Astrocyte of the cerebellum (primary cell): Measurements from ENCODE around the gene SULT1A3.
A peak's percentile ranks its signal among the peaks of the same experiment; 100 is the strongest.
"Not testable (repeated sequence)": the region's sequence is repeated elsewhere in the genome, so short reads cannot be mapped to it uniquely, and the experiment has no call there.

Experiments used
- DNase-seq: peaks from one replicate; pipeline ENCODE4 v3.0.0-alpha.2; 2011; ENCODE audit warnings: low read depth
- H3K4me3 ChIP-seq: 2 replicates; pipeline ENCODE4 v1.5.1; 2011; ENCODE audit warnings: mild to moderate bottlenecking, low read depth, low read length, moderate library complexity
- in situ Hi-C: cut with HindIII; loops from 2 replicates; pipeline ENCODE4 v1.10.0; 2017; ENCODE audit warnings: low sequenced_read_pairs
- TF ChIP-seq, protein P1 (sequence below): IDR thresholded peaks from 2 replicates; pipeline ENCODE4 v1.5.1; 2012; ENCODE audit warnings: low read length, low read depth, moderate library complexity, mild to moderate bottlenecking; ENCODE audit errors: missing control alignments

Gene SULT1A3

DNA sequence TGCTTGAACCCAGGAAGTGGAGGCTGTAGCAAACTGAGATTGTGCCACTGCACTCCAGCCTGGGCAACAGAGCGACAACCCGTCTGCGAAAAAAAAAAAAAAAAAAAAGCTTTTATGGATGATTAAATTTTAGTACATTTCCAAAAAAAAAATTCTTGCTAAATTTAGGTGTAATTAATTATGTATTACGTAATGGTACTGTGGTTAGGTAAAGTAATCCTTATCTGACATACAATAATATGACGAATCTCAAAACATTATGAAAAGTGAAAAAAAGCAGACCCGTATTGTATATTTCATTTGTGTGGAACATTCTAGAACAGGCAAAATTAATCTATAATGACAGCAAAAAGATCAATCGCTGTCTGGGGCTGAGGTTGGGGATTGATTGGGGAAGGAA lies 26.0 kb upstream of the SULT1A3 start:
- TF ChIP-seq, protein P1, sequence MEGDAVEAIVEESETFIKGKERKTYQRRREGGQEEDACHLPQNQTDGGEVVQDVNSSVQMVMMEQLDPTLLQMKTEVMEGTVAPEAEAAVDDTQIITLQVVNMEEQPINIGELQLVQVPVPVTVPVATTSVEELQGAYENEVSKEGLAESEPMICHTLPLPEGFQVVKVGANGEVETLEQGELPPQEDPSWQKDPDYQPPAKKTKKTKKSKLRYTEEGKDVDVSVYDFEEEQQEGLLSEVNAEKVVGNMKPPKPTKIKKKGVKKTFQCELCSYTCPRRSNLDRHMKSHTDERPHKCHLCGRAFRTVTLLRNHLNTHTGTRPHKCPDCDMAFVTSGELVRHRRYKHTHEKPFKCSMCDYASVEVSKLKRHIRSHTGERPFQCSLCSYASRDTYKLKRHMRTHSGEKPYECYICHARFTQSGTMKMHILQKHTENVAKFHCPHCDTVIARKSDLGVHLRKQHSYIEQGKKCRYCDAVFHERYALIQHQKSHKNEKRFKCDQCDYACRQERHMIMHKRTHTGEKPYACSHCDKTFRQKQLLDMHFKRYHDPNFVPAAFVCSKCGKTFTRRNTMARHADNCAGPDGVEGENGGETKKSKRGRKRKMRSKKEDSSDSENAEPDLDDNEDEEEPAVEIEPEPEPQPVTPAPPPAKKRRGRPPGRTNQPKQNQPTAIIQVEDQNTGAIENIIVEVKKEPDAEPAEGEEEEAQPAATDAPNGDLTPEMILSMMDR = no peak
- H3K4me3 ChIP-seq = no peak overlapping the region
- DNase-seq = no peak
- in situ Hi-C loops = no loop called here

DNA sequence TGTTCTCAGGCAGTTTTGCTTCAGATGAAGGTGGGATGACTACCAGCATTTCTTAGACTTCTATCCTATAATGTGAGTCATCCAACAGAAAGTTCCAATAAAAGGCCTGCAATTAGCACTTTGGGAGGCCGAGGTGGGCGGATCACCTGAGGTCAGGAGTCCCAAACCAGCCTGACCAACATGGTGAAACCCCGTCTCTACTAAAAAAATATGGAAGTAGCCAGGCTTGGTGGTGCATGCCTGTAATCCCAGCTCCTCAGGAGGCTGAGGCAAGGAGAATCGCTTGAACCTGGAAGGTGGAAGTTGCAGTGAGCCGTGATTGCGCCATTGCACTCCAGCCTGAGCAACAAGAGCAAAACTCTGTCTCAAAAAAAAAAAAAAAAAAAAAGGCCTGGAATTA lies 22.2 kb upstream of the SULT1A3 start:
- DNase-seq, in situ Hi-C loops, H3K4me3 ChIP-seq: not testable (repeated sequence)

DNA sequence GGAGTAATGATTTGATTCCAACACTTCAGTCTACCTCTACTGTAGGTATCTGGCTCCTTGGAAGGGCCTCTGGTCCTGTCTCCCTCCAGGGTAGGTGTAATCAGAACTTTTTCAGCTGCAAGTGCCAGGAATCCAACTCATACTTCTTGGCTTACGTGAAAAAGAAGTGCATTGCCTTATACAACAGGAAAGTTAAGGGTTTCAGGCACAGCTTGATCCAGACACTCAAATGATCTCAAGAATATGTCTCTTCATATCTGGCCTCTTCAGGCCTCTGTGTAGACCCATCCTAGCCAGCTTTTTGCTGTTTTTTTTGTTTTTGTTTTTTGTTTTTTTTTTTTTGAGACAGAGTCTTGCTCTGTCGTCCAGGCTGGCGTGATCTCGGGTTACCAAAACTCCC lies 19.9 kb upstream of the SULT1A3 start:
- in situ Hi-C loops = no loop called here
- TF ChIP-seq, protein P1 = no peak
- no peak overlapping the region for H3K4me3 ChIP-seq
- no peak for DNase-seq

DNA sequence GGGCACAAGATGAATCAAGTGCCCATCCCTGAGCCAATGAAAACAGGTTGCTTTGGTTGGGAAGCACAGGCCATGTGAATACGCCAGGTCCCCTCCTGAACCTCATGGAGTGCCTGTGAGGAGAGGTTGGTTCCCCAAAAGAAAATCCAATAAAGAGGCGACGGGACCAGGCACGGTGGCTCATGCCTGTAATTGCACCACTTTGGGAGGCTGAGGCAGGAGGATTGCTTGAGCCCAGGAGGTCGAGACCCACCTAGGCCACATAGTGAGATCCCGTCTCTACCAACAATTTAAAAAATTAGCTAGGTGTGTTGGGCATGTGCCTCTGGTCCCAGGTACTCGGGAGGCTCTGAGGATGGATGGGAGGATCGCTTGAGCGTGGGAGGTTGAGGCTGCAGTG lies 19.1 kb upstream of the SULT1A3 start:
- TF ChIP-seq, protein P1 = no peak
- no peak overlapping the region for H3K4me3 ChIP-seq
- DNase-seq = no peak
- in situ Hi-C loops = no loop called here

DNA sequence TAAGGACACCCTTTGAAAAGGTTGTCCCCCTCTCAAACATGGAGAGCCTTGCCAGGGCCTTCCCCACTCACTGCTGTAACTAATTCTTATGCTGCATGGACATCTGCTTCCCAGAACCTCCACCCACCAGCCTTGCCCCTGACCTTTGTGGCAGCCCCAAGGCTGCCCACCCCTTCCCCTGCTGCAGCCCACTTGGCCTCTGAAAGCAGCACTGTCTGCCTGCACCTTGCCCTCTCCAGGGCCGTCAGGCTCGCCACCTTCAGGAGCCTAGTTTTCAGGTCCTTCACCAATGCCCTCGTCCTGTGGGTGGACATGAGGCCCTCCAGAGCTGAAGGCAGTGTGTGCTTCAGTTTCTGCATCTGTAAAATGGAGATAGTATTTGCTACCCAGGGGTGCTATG lies 18.3 kb upstream of the SULT1A3 start:
- TF ChIP-seq, protein P1 = no peak
- in situ Hi-C loops = no loop called here
- DNase-seq = no peak
- H3K4me3 ChIP-seq = no peak overlapping the region

DNA sequence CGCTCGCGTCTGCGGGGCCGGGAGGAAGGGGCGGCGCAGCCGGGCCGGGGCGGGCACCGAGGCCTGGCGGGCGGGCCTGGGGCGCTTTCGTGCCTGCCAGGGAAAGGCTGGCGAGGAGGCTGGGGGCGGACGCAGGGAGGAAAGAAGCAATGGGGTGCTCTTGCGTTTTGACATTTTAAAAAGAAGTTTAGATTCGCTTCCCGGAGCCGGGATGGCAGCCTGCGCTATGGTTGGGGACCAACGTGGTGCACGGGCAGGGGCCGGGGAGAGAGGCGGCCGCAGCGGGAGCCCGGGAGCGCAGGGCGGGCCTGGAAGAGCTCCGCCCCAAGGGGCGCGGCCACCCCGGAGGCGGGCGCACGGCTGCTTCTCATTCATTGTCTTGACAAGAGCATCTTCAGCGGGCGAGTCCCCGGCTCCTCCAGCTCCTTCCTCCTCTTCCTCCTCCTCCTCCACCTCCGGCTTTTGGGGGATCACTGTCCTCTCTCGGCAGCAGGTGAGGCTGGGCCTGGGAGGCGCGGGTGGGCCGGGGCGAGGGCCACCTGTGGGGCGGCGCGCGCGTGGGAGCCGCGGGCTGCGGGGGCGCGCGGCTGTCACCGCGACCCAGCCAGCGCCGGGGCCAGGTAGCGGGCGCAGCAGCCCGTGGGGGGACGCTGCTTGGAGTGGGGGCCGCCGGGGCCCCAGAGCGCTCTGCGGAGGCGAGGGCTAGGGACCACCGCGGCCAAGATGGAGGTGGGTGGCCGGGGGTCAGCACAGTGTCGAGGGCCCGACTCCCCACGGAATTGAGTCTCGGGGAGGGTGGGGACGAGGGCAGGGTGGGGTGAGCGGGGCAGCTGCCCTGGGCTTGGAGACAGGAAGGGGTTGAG lies 15.6 kb upstream of the SULT1A3 start, which contains the start of gene CORO1A:
CORO1A (plus strand) TSS at position 370 of the 863 bp plus-strand sequence. CDS start 1,608 bp downstream, outside the sequence.
- in situ Hi-C loops = no loop called here
- peak; percentile 35 for DNase-seq
- H3K4me3 ChIP-seq = peak within 1 kb of the TSS; percentile 49
- TF ChIP-seq, protein P1 = no peak
